K562 (cell line): Measurements from ENCODE around the gene SLC12A1. TPM values are rescaled to one million over a fixed set of nuclear protein-coding genes. Genes with fewer than 3 reads are reported as not detected.

Source experiments
- CREBBP ChIP-seq: IDR thresholded peaks from one replicate; pipeline ENCODE4 v1.6.1; 2012; ENCODE audit warnings: low read depth, mild to moderate bottlenecking, control low read depth, inconsistent platforms, low read length
- DMBX1 ChIP-seq: fragments of 250-450 bp; sonication (Bioruptor Pico); IDR thresholded peaks from 2 replicates; pipeline ENCODE4 v1.8.0; 2022; ENCODE audit warnings: inconsistent platforms, mild to moderate bottlenecking, moderate library complexity, borderline replicate concordance
- FOS ChIP-seq: IDR thresholded peaks from 3 replicates; pipeline ENCODE4 v1.6.1; 2011; ENCODE audit not compliant: insufficient read length; ENCODE audit errors: extremely low read depth
- HES1 ChIP-seq: fragments of 450-650 bp; IDR thresholded peaks from 2 replicates; pipeline ENCODE4 v1.6.1; 2016; ENCODE audit warnings: low read depth, mild to moderate bottlenecking, moderate library complexity
- JUND ChIP-seq, 2 experiments: IDR thresholded peaks; 2 replicates in 1 of 2; 3 replicates in 1 of 2; pipeline ENCODE4 v1.6.1; 2011; ENCODE audit warnings: borderline replicate concordance in 2 of 2, low read depth in 2 of 2, low read length in 2 of 2, improper control_type of control experiment in 1 of 2, missing biosample characterization in 1 of 2, missing genetic modification characterization in 1 of 2, missing genetic modification reagents in 1 of 2
- KDM2B ChIP-seq: fragments of 250-450 bp; sonication (Bioruptor Pico); IDR thresholded peaks from 2 replicates; pipeline ENCODE4 v1.8.0; 2021; ENCODE audit warnings: mild to moderate bottlenecking, moderate library complexity
- POLR2B ChIP-seq: fragments of 450-650 bp; IDR thresholded peaks from 2 replicates; pipeline ENCODE4 v1.6.1; 2018; ENCODE audit warnings: low read depth; ENCODE audit not compliant: partially characterized antibody
- POLR2G ChIP-seq: fragments of 200-400 bp; formaldehyde crosslinking; IDR thresholded peaks from 2 replicates; pipeline ENCODE4 v1.6.1; 2017; ENCODE audit warnings: low read depth, mild to moderate bottlenecking, antibody characterized with exemption, low read length, moderate library complexity
- TARDBP ChIP-seq: fragments of 450-650 bp; IDR thresholded peaks from 2 replicates; pipeline ENCODE4 v1.6.1; 2016
- XRCC3 ChIP-seq: fragments of 450-650 bp; IDR thresholded peaks from 2 replicates; pipeline ENCODE4 v1.6.1; 2017; ENCODE audit warnings: mild to moderate bottlenecking, moderate library complexity
- ZFP30 ChIP-seq: fragments of 250-450 bp; sonication (Bioruptor Pico); IDR thresholded peaks from 2 replicates; pipeline ENCODE4 v1.8.0; 2022; ENCODE audit warnings: moderate library complexity, mild to moderate bottlenecking, inconsistent platforms, borderline replicate concordance
- ZNF143 ChIP-seq: sonication (generic); formaldehyde crosslinking; IDR thresholded peaks from 2 replicates; pipeline ENCODE4 v1.9.0; 2022; ENCODE audit warnings: mild to moderate bottlenecking, missing genetic modification reagents
- ZNF263 ChIP-seq: sonication (generic); formaldehyde crosslinking; IDR thresholded peaks from 2 replicates; pipeline ENCODE4 v1.8.0; 2022; ENCODE audit warnings: mild to moderate bottlenecking, missing genetic modification reagents, borderline replicate concordance
- ZNF778 ChIP-seq: fragments of 450-650 bp; formaldehyde crosslinking; IDR thresholded peaks from 2 replicates; pipeline ENCODE4 v1.4.0; 2020; ENCODE audit warnings: mild to moderate bottlenecking, moderate library complexity
- polyA plus RNA-seq, 8 experiments: library from polyadenylated mRNA; depleted of rRNA in 4 of 8; stranded (reverse) in 5 of 8; unstranded in 3 of 8; fragments of >200 nt; fragmentation: Nextera tagmentation in 2 of 8; fragmentation: Illumina TruSeq in 1 of 8; extraction: Ambion mirVana in 2 of 8; extraction: Trizol in 1 of 8; gene quantifications; 2 replicates each; pipeline versions ENCODE4 v1.2.1 to v1.2.3, GENCODE V29; 2011 to 2014; ENCODE audit warnings: inconsistent platforms in 1 of 8, missing spikeins in 1 of 8
- total RNA-seq, 7 experiments: library from RNA; depleted of rRNA in 6 of 7; stranded (reverse); fragments of >200 nt in 6 of 7; fragmentation: Illumina TruSeq in 2 of 7; extraction: Trizol in 2 of 7; gene quantifications; 2 replicates each; pipeline versions ENCODE4 v1.2.1 to v1.2.3, GENCODE V29; 2011 to 2021; ENCODE audit warnings: low replicate concordance in 1 of 7
- TF ChIP-seq, protein P1 (sequence below): fragments of 450-650 bp; formaldehyde crosslinking; IDR thresholded peaks from 2 replicates; pipeline ENCODE4 v1.4.0; 2020; ENCODE audit warnings: mild to moderate bottlenecking, mixed read lengths
- TF ChIP-seq, protein P2 (sequence below), 2 experiments: fragments of 450-650 bp; IDR thresholded peaks; 2 replicates each; pipeline ENCODE4 v1.6.1; 2016; ENCODE audit warnings: mild to moderate bottlenecking in 2 of 2, borderline replicate concordance in 1 of 2, low read depth in 1 of 2, moderate library complexity in 1 of 2

SLC12A1 gene
- total and polyA plus RNA-seq, 9 of the 15 experiments (the other 6 are each of a cell fraction or from before 2014, with no cell fraction given): not detected

DNA sequence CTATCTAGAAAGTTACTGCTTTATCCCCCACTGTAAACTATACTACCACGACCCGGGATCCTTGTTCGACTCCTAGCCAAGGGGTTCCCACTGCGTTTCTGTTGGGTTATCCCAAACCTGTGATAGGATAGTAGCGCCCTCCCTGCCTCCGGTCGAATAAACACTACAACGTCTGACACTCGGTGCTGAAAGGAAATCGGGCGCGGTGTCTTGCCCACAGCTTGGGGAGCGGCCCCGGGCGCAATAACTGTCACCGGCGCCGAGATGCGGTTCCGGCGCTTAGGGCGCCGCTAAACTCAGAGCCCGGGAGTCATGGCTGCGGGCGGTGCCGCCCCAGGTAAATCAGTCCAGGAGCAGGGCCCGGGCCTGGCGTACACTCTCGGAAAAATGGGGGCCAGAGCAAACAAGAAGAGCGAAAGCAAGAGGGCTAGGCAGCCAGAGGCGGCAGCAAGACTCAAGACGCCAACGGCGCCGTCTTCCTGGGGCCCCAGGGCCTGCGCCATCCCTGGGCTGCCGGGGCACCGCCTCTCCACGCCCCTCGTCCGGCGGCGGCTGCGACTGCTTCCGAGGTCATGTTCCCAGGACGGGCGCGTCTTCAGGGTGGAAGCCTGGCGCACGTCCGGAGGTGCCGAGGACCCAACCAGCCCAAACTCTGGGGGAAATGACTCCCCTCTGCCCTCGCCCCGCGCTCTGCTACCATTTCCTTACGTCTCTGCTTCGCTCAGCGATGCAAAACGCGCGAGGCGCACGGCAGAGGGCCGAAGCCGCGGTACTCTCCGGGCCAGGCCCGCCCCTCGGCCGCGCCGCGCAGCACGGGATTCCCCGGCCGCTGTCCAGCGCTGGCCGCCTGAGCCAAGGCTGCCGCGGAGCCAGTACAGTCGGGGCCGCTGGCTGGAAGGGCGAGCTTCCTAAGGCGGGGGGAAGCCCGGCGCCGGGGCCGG, 125.0 kb downstream of the SLC12A1 start, which contains the start of gene DUT (continued):
- TF ChIP-seq, protein P1, sequence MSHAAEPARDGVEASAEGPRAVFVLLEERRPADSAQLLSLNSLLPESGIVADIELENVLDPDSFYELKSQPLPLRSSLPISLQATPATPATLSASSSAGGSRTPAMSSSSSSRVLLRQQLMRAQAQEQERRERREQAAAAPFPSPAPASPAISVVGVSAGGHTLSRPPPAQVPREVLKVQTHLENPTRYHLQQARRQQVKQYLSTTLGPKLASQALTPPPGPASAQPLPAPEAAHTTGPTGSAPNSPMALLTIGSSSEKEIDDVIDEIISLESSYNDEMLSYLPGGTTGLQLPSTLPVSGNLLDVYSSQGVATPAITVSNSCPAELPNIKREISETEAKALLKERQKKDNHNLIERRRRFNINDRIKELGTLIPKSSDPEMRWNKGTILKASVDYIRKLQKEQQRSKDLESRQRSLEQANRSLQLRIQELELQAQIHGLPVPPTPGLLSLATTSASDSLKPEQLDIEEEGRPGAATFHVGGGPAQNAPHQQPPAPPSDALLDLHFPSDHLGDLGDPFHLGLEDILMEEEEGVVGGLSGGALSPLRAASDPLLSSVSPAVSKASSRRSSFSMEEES (CRISPR knock-in tag): no peak
- TF ChIP-seq POLR2G: peak; percentile 93
- TF ChIP-seq ZNF263: peak; percentile 31; the same call in 1 of the 2 replicates
- TF ChIP-seq JUND (IDR thresholded peaks at IDR 0.05; ENCODE audit: borderline replicate concordance, low read depth, low read length): no peak
- no peak for TF ChIP-seq JUND (tag; IDR thresholded peaks at IDR 0.05; ENCODE audit: borderline replicate concordance, low read depth, low read length)
- TF ChIP-seq KDM2B (CRISPR knock-in tag): 0 out of 2 replicates have a peak, but pooled peaks have one; percentile 73
- TF ChIP-seq FOS: no peak
- TF ChIP-seq CREBBP: no peak
- TF ChIP-seq ZNF778 (CRISPR knock-in tag): no peak
- TF ChIP-seq POLR2B: peak; percentile 57
- no peak for TF ChIP-seq TARDBP
- no peak for TF ChIP-seq XRCC3
- TF ChIP-seq ZNF143 (CRISPR knock-in tag): no peak
- no peak for TF ChIP-seq ZFP30 (CRISPR knock-in tag)
- TF ChIP-seq, protein P2, sequence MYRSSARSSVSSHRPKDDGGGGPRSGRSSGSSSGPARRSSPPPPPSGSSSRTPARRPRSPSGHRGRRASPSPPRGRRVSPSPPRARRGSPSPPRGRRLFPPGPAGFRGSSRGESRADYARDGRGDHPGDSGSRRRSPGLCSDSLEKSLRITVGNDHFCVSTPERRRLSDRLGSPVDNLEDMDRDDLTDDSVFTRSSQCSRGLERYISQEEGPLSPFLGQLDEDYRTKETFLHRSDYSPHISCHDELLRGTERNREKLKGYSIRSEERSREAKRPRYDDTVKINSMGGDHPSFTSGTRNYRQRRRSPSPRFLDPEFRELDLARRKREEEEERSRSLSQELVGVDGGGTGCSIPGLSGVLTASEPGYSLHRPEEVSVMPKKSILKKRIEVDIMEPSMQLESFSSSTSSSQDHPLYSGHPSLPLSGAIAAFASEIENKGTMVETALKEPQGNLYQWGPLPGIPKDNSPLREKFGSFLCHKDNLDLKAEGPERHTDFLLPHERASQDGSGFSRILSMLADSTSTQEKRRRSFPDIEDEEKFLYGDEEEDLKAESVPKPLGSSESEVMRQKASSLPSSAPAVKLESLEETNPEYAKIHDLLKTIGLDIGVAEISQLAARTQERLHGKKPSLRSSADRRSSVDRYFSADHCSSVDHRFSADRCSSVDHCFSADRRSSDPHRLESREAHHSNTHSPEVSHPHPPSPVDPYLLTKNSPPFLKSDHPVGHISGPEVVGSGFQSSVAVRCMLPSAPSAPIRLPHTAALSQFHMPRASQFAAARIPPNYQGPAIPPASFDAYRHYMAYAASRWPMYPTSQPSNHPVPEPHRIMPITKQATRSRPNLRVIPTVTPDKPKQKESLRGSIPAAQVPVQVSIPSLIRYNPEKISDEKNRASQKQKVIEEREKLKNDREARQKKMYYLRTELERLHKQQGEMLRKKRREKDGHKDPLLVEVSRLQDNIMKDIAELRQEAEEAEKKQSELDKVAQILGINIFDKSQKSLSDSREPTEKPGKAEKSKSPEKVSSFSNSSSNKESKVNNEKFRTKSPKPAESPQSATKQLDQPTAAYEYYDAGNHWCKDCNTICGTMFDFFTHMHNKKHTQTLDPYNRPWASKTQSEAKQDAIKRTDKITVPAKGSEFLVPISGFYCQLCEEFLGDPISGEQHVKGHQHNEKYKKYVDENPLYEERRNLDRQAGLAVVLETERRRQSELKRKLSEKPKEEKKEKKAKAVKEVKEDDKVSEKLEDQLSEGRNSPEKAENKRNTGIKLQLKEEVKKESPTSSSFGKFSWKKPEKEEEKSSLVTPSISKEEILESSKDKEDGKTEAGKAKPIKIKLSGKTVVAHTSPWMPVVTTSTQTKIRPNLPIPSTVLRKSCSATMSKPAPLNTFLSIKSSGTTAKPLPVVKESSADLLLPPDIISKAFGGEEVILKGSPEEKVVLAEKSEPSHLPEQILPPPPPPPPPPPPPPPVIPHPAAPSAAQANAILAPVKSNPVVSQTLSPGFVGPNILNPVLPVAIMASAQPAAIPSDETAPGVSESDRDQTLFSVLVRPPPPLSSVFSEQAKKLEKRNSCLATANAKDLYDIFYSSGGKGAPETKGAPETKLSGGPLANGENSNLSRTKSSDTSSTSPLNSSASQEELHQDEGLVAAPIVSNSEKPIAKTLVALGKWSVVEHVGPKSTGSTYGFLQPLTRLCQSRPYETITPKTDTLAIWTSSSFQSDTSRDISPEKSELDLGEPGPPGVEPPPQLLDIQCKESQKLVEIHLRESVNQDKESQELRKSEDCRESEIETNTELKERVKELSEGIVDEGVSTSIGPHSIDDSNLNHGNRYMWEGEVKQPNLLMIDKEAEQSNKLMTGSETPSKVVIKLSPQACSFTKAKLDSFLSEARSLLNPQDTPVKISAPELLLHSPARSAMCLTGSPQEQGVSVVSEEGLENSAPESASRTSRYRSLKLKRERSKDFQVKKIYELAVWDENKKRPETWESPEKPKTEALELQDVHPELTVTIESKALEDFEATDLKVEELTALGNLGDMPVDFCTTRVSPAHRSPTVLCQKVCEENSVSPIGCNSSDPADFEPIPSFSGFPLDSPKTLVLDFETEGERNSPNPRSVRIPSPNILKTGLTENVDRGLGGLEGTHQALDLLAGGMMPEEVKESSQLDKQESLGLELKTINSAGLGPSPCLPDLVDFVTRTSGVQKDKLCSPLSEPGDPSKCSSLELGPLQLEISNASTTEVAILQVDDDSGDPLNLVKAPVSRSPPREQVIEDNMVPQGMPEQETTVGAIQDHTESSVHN (IDR thresholded peaks at IDR 0.05; ENCODE audit: borderline replicate concordance in 1 of 2, low read depth in 1 of 2): no peak
- no peak for TF ChIP-seq DMBX1 (CRISPR knock-in tag)
- no peak for TF ChIP-seq HES1
